ENCODE data around the gene TLE4.
"Not testable (repeated sequence)": the region's sequence is repeated elsewhere in the genome, so short reads cannot be mapped to it uniquely, and the experiment has no call there.

The TLE4 gene

GRCh38 chr9:79646096-79646495, 74.3 kb downstream of the TLE4 start:
- in situ Hi-C loops (cut with MboI; ENCODE audit: low pct_unique_long_range_greater_than_20kb, low sequenced_read_pairs, unreplicated experiment): no loop called here
- no peak for TF ChIP-seq CTCF (IDR thresholded peaks at IDR 0.05; ENCODE audit: extremely low read depth, insufficient read depth, missing control alignments)
- DNase-seq (ENCODE audit: low spot score): no peak

- DNase-seq (ENCODE audit: low spot score): no peak
- in situ Hi-C loops (cut with MboI; ENCODE audit: low pct_unique_long_range_greater_than_20kb, low sequenced_read_pairs, unreplicated experiment): no loop called here
- no peak for TF ChIP-seq CTCF (IDR thresholded peaks at IDR 0.05; ENCODE audit: extremely low read depth, insufficient read depth, missing control alignments)
These were observed 79.6 kb downstream of the TLE4 start for GRCh38 chr9:79651251-79651795.

- no peak for DNase-seq (ENCODE audit: low spot score)
- no peak for TF ChIP-seq CTCF (IDR thresholded peaks at IDR 0.05; ENCODE audit: extremely low read depth, insufficient read depth, missing control alignments)
- in situ Hi-C loops (cut with MboI; ENCODE audit: low pct_unique_long_range_greater_than_20kb, low sequenced_read_pairs, unreplicated experiment): no loop called here
These were observed 80.8 kb downstream of the TLE4 start for GRCh38 chr9:79652598-79652997.

GRCh38 chr9:79654591-79655382, 83.0 kb downstream of the TLE4 start:
- DNase-seq (ENCODE audit: low spot score); in situ Hi-C loops (cut with MboI; ENCODE audit: low pct_unique_long_range_greater_than_20kb, low sequenced_read_pairs, unreplicated experiment): not testable (repeated sequence)

- no peak for TF ChIP-seq CTCF (IDR thresholded peaks at IDR 0.05; ENCODE audit: extremely low read depth, insufficient read depth, missing control alignments)
- no peak for DNase-seq (ENCODE audit: low spot score)
- in situ Hi-C loops (cut with MboI; ENCODE audit: low pct_unique_long_range_greater_than_20kb, low sequenced_read_pairs, unreplicated experiment): no loop called here
These were observed 83.8 kb downstream of the TLE4 start for GRCh38 chr9:79655551-79655950.

- DNase-seq (ENCODE audit: low spot score): no peak
- in situ Hi-C loops (cut with MboI; ENCODE audit: low pct_unique_long_range_greater_than_20kb, low sequenced_read_pairs, unreplicated experiment): no loop called here
These were observed 84.4 kb downstream of the TLE4 start for GRCh38 chr9:79656169-79656568.

More at GRCh38 chr9:79656169-79656568, 84.4 kb downstream of the TLE4 start:
- TF ChIP-seq CTCF (IDR thresholded peaks at IDR 0.05; ENCODE audit: extremely low read depth, insufficient read depth, missing control alignments): no peak
